HL-60 (cell line): ENCODE measurements around the gene LRPAP1.
A peak's percentile ranks its signal among the peaks of the same experiment; 100 is the strongest.

Source experiments
- CTCF ChIP-seq: IDR thresholded peaks from one replicate; pipeline ENCODE4 v1.5.1; 2011; ENCODE audit warnings: low read length, control low read depth, inconsistent platforms; ENCODE audit not compliant: insufficient read depth
- POLR2AphosphoS5 ChIP-seq: IDR thresholded peaks from 2 replicates; pipeline ENCODE4 v1.6.1; 2012; ENCODE audit warnings: low read depth

DNA sequence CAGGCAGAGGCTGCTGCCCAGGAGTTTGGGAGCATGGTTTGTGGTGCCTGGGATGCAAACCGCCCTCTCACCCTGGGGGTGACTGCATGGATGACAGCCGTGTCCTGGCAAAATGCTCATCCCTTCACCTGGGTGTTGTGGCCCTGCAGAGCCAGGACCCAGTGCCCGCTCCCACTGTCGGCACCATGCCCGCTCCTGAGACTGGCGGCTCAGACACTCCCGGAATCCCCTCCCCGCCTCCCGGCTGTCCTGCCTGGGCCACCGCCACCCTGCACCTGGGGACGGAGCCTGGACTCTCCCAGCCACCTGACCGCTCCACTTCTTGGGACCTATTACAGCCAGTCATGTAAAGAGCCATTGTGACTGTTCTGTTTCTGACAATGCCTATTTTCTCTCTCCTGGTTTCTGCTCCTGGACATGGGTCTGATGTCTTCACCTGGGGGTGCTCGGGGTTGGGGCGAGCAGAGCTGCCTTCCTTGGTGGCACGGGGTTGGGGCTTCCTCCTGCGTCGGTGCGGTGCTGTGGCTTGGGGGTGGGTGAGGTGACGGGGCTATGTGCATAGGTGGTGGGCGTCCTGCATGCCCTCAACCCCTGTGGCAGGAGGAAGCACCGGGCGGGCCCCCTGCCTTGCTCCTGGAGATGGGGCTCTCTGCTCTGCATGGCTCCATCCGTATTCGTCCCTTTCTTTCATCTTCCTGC, 30.9 kb downstream of the LRPAP1 start:
- no peak for TF ChIP-seq CTCF
- peak; percentile 33; the same call in 1 of the 2 replicates for TF ChIP-seq POLR2AphosphoS5
